Measurements from ENCODE around the gene EPS8L3. TPM values are rescaled to one million over a fixed set of nuclear protein-coding genes. Genes with fewer than 3 reads are reported as not detected.
"Not testable (repeated sequence)": the region's sequence is repeated elsewhere in the genome, so short reads cannot be mapped to it uniquely, and the experiment has no call there.

EPS8L3 gene
- polyA plus RNA-seq, 1 donor from 2014 or later, result not detected

DNA sequence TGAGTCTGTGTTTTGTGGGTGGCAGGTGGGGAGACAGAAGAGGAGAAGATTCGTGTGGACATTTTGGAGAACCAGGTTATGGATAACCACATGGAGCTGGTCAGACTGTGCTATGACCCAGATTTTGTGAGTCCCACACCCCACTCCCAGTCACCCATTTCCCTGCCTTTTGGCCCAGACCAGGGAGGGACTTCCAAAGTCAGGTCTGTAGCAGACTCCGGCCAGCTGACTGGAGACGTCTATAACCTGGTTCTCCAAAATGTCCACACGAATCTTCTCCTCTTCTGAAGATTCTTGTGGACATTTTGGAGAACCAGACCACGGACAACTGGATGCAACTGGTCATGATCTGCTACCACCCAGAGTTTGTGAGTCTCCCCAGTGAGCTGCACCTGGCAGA is 50.1 kb downstream of the EPS8L3 start:
- Histone ChIP-seq H4K20me1 (ENCODE audit: insufficient read depth) (no peaks in the 10 kb centered on the region), H3F3A (ENCODE audit: insufficient read depth, low read length, poor library complexity, severe bottlenecking) (no peaks in the 10 kb centered on the region), H3K36me3 (ENCODE audit: insufficient read depth, low read length) (no peaks in the 10 kb centered on the region), H3K4me3 (ENCODE audit: low read length) (no peak overlapping the region), H3K9me2 (ENCODE audit: insufficient read depth, low read length) (no peaks in the 10 kb centered on the region), H3K9ac (ENCODE audit: low read length) (no peak overlapping the region), H3K27me3 (ENCODE audit: insufficient read depth, low read depth, low read length) (no peaks in the 10 kb centered on the region), H3K79me2 (replicated peaks; ENCODE audit: insufficient read depth, low read length) (no peaks in the 10 kb centered on the region), H3K4me2 (ENCODE audit: low read length) (no peak overlapping the region), H3K27ac (ENCODE audit: low read length) (no peak overlapping the region), H3K9me3 (ENCODE audit: low read length) (no peaks in the 10 kb centered on the region), H2AFZ (ENCODE audit: low read depth, low read length) (no peak overlapping the region)
- TF ChIP-seq, protein P1, sequence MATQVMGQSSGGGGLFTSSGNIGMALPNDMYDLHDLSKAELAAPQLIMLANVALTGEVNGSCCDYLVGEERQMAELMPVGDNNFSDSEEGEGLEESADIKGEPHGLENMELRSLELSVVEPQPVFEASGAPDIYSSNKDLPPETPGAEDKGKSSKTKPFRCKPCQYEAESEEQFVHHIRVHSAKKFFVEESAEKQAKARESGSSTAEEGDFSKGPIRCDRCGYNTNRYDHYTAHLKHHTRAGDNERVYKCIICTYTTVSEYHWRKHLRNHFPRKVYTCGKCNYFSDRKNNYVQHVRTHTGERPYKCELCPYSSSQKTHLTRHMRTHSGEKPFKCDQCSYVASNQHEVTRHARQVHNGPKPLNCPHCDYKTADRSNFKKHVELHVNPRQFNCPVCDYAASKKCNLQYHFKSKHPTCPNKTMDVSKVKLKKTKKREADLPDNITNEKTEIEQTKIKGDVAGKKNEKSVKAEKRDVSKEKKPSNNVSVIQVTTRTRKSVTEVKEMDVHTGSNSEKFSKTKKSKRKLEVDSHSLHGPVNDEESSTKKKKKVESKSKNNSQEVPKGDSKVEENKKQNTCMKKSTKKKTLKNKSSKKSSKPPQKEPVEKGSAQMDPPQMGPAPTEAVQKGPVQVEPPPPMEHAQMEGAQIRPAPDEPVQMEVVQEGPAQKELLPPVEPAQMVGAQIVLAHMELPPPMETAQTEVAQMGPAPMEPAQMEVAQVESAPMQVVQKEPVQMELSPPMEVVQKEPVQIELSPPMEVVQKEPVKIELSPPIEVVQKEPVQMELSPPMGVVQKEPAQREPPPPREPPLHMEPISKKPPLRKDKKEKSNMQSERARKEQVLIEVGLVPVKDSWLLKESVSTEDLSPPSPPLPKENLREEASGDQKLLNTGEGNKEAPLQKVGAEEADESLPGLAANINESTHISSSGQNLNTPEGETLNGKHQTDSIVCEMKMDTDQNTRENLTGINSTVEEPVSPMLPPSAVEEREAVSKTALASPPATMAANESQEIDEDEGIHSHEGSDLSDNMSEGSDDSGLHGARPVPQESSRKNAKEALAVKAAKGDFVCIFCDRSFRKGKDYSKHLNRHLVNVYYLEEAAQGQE (IDR thresholded peaks at IDR 0.05; ENCODE audit: borderline replicate concordance), result no peak
- no peak for TF ChIP-seq EZH2 (IDR thresholded peaks at IDR 0.05; ENCODE audit: borderline replicate concordance, insufficient read depth, low read length, poor library complexity, severe bottlenecking)
- no peak for TF ChIP-seq TAF1 (IDR thresholded peaks at IDR 0.05; ENCODE audit: low read depth)
- no peak for TF ChIP-seq SMC3 (conservative IDR thresholded peaks at IDR 0.05; ENCODE audit: poor library complexity)
- TF ChIP-seq EP300 (conservative IDR thresholded peaks at IDR 0.05; ENCODE audit: poor library complexity, severe bottlenecking), result no peak
- TF ChIP-seq MXI1 (conservative IDR thresholded peaks at IDR 0.05; ENCODE audit: poor library complexity, severe bottlenecking), result no peak
- no peak for TF ChIP-seq RAD21 (conservative IDR thresholded peaks at IDR 0.05)
- TF ChIP-seq, protein P2, sequence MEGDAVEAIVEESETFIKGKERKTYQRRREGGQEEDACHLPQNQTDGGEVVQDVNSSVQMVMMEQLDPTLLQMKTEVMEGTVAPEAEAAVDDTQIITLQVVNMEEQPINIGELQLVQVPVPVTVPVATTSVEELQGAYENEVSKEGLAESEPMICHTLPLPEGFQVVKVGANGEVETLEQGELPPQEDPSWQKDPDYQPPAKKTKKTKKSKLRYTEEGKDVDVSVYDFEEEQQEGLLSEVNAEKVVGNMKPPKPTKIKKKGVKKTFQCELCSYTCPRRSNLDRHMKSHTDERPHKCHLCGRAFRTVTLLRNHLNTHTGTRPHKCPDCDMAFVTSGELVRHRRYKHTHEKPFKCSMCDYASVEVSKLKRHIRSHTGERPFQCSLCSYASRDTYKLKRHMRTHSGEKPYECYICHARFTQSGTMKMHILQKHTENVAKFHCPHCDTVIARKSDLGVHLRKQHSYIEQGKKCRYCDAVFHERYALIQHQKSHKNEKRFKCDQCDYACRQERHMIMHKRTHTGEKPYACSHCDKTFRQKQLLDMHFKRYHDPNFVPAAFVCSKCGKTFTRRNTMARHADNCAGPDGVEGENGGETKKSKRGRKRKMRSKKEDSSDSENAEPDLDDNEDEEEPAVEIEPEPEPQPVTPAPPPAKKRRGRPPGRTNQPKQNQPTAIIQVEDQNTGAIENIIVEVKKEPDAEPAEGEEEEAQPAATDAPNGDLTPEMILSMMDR (IDR thresholded peaks at IDR 0.05; ENCODE audit: poor library complexity, severe bottlenecking), result no peak
- TF ChIP-seq POLR2AphosphoS5 (IDR thresholded peaks at IDR 0.05), result no peak

DNA sequence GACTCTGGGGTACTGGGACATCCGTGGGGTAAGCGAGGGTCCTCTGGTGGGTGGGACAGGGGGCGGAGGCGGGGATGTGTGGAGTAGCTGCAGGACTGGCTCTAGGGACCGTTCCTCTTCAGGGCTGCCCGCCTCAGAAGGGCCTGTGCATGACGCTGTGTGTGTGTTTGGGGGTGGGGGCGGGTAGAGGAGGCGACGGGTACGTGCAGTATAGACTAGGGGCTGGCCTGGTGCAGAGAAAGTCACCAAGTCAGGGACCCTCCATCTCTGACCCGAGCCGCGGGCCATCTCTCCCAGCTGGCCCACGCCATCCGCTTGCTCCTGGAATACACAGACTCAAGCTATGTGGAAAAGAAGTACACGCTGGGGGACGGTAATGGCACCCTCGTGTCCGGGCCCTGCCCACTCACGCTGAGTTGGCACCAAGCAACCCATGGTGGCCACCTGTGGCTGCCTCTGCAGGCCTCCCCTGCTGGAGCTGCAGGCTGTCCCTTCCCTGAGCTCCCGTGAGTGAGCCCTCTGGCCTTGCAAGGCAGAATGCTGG is 51.3 kb downstream of the EPS8L3 start:
- no peaks in the 10 kb centered on the region for H3K79me2 ChIP-seq (replicated peaks; ENCODE audit: insufficient read depth, low read length)
- no peaks in the 10 kb centered on the region for H4K20me1 ChIP-seq (ENCODE audit: insufficient read depth)
- no peak overlapping the region for H3K27ac ChIP-seq (ENCODE audit: low read length)
- H3F3A ChIP-seq (ENCODE audit: insufficient read depth, low read length, poor library complexity, severe bottlenecking), result no peaks in the 10 kb centered on the region
- no peak overlapping the region for H3K4me3 ChIP-seq (ENCODE audit: low read length)
- no peak overlapping the region for H2AFZ ChIP-seq (ENCODE audit: low read depth, low read length)
- H3K9me2 ChIP-seq (ENCODE audit: insufficient read depth, low read length), result no peaks in the 10 kb centered on the region
- no peak overlapping the region for H3K4me2 ChIP-seq (ENCODE audit: low read length)
- no peaks in the 10 kb centered on the region for H3K27me3 ChIP-seq (ENCODE audit: insufficient read depth, low read depth, low read length)
- TF ChIP-seq EZH2 (IDR thresholded peaks at IDR 0.05; ENCODE audit: borderline replicate concordance, insufficient read depth, low read length, poor library complexity, severe bottlenecking) (no peak), POLR2AphosphoS5 (IDR thresholded peaks at IDR 0.05) (no peak), MXI1 (conservative IDR thresholded peaks at IDR 0.05; ENCODE audit: poor library complexity, severe bottlenecking) (no peak), RAD21 (conservative IDR thresholded peaks at IDR 0.05) (no peak), EP300 (conservative IDR thresholded peaks at IDR 0.05; ENCODE audit: poor library complexity, severe bottlenecking) (no peak), TAF1 (IDR thresholded peaks at IDR 0.05; ENCODE audit: low read depth) (no peak), SMC3 (conservative IDR thresholded peaks at IDR 0.05; ENCODE audit: poor library complexity) (no peak)
- TF ChIP-seq, protein P1 (IDR thresholded peaks at IDR 0.05; ENCODE audit: borderline replicate concordance), result no peak
- TF ChIP-seq, protein P2 (IDR thresholded peaks at IDR 0.05; ENCODE audit: poor library complexity, severe bottlenecking), result no peak
- no peaks in the 10 kb centered on the region for H3K36me3 ChIP-seq (ENCODE audit: insufficient read depth, low read length)
- no peaks in the 10 kb centered on the region for H3K9me3 ChIP-seq (ENCODE audit: low read length)
- no peak overlapping the region for H3K9ac ChIP-seq (ENCODE audit: low read length)

DNA sequence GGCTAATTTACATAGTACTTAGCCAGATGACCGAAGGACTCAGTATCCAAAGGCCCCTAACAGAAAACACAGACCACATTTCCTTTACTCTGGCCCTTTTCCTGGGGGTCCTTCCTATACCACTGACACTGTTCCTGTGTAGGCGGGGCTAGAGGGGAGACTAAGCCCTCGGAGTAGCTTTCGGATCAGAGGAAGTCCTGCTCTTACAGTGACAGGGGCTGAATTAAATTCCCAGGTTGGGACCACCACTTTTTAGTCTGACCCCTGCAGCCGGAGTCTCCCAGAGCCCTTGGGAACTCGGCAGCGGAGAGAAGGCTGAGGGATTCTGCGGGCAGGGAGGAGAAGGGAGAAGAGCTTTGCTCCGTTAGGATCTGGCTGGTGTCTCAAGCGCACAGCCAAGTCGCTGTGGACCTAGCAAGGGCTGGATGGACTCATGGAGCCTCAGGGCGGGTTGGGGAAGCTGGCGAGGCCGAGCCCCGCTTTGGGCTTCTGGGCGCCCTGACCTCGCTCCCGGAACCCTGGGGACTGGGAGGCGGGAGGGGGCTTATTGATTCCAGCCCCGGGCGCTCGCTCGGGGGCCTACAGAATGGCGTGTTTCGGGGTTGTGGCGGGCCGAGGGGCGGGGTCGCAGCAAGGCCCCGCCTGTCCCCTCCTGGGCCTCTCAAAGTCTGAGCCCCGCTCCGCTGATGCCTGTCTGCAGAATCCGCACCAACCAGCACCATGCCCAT is 52.0 kb downstream of the EPS8L3 start, which contains the start of gene GSTM5:
TSS of gene GSTM5 (plus strand) at position 659 of the 728 bp plus-strand sequence. CDS start at position 721, 62 bp downstream.
- H2AFZ ChIP-seq (ENCODE audit: low read depth, low read length); H3K27ac ChIP-seq (ENCODE audit: low read length); H3K36me3 ChIP-seq (ENCODE audit: insufficient read depth, low read length); H3K9me3 ChIP-seq (ENCODE audit: low read length); H3K4me3 ChIP-seq (ENCODE audit: low read length); H3K9ac ChIP-seq (ENCODE audit: low read length); H3K27me3 ChIP-seq (ENCODE audit: insufficient read depth, low read depth, low read length); H3K79me2 ChIP-seq (replicated peaks; ENCODE audit: insufficient read depth, low read length); H3F3A ChIP-seq (ENCODE audit: insufficient read depth, low read length, poor library complexity, severe bottlenecking); H3K4me2 ChIP-seq (ENCODE audit: low read length); H3K9me2 ChIP-seq (ENCODE audit: insufficient read depth, low read length); H4K20me1 ChIP-seq (ENCODE audit: insufficient read depth): not testable (repeated sequence)

Data from neural cell (in vitro differentiated cells).